Thoracic aorta (tissue), 2 donors: ENCODE results near the gene GABRB1. TPM values are rescaled to one million over a fixed set of nuclear protein-coding genes. Genes with fewer than 3 reads are reported as not detected.
A peak's percentile ranks its signal among the peaks of the same experiment; 100 is the strongest.

ENCODE experiments used
- ATAC-seq: fragments of 150-250 bp; one replicate; pipeline ENCODE4 v1.8.0; 2017; ENCODE audit warnings: low read depth; ENCODE audit not compliant: insufficient number of reproducible peaks, low FRiP score
- DNase-seq: peaks from one replicate; pipeline ENCODE4 v3.0.0-alpha.2; 2020; ENCODE audit warnings: low spot score
- H3K27ac ChIP-seq, 2 donors: fragments of 200-600 bp; sonication (generic); 1 replicate in 1 of 2; 2 replicates in 1 of 2; pipeline ENCODE4 v1.5.1; 2016; ENCODE audit warnings: mild to moderate bottlenecking in 2 of 2, moderate library complexity in 2 of 2
- H3K27me3 ChIP-seq: fragments of 200-600 bp; sonication (generic); replicated peaks from 2 replicates; pipeline ENCODE4 v1.6.0; 2016; ENCODE audit warnings: mild to moderate bottlenecking; ENCODE audit not compliant: insufficient read depth
- H3K36me3 ChIP-seq: fragments of 200-600 bp; sonication (generic); one replicate; pipeline ENCODE4 v1.5.1; 2016
- H3K4me1 ChIP-seq, 2 donors: fragments of 200-600 bp; sonication (generic); 1 replicate in 1 of 2; 2 replicates in 1 of 2; pipeline versions ENCODE4 v1.5.1 to v1.6.0; 2016; ENCODE audit warnings: low read depth in 2 of 2, mild to moderate bottlenecking in 1 of 2; ENCODE audit not compliant: control insufficient read depth in 1 of 2
- H3K4me3 ChIP-seq: fragments of 200-600 bp; sonication (generic); 2 replicates; pipeline ENCODE4 v1.5.1; 2016; ENCODE audit warnings: mild to moderate bottlenecking
- H3K9me3 ChIP-seq: fragments of 200-600 bp; sonication (generic); 2 replicates; pipeline ENCODE4 v1.5.1; 2016
- CTCF ChIP-seq: fragments of 200-600 bp; sonication (generic); IDR thresholded peaks from one replicate; pipeline ENCODE4 v1.5.1; 2019; ENCODE audit warnings: antibody characterized with exemption
- total RNA-seq, 2 donors: library from RNA; depleted of rRNA; stranded (reverse); fragments of >200 nt; gene quantifications; one replicate each; pipeline versions ENCODE4 v1.1.0 to v1.2.3, GENCODE V29; 2016

Gene GABRB1
- total RNA-seq: not detected

GRCh38 chr4:47031011-47031678 is at the start of gene GABRB1:
TSS of gene GABRB1 (plus strand) at chr4:47031567.
- DNase-seq (no peak), ATAC-seq (peak; percentile 19)
- peak within 1 kb of the TSS; percentile 65 for H3K4me3 ChIP-seq
- no peaks in the 10 kb centered on the region for H3K27me3 ChIP-seq
- no peak for TF ChIP-seq CTCF
- no peaks in the 10 kb centered on the region for H3K9me3 ChIP-seq
- no peaks in the 10 kb centered on the region for H3K36me3 ChIP-seq
- H3K4me1 ChIP-seq: peaks cover 5 to 12% of the 10 kb centered on the region in 2 donors
- no peak within 1 kb of the TSS for H3K27ac ChIP-seq

GRCh38 chr4:46984781-46985180 is 46.6 kb upstream of the GABRB1 start:
- ATAC-seq (no peak), DNase-seq (no peak)
- no peak for TF ChIP-seq CTCF
- no peaks in the 10 kb centered on the region for H3K9me3 ChIP-seq
- no peaks in the 10 kb centered on the region for H3K27me3 ChIP-seq
- H3K27ac ChIP-seq: no peak overlapping the region
- H3K4me1 ChIP-seq: no peaks in the 10 kb centered on the region
- no peaks in the 10 kb centered on the region for H3K36me3 ChIP-seq
- H3K4me3 ChIP-seq: no peak overlapping the region

- ATAC-seq: no peak
- Histone ChIP-seq H3K4me1 (no peaks in the 10 kb centered on the region), H3K27ac (no peak overlapping the region), H3K9me3 (no peaks in the 10 kb centered on the region), H3K27me3 (no peaks in the 10 kb centered on the region), H3K4me3 (no peak overlapping the region), H3K36me3 (no peaks in the 10 kb centered on the region)
- TF ChIP-seq CTCF: no peak
- DNase-seq: no peak
Observed at GRCh38 chr4:46986922-46987638, 44.3 kb upstream of the GABRB1 start.

- DNase-seq: no peak
- no peaks in the 10 kb centered on the region for H3K27me3 ChIP-seq
- H3K4me1 ChIP-seq: peaks cover 4 to 12% of the 10 kb centered on the region in 2 donors
- ATAC-seq: no peak
- no peak overlapping the region for H3K27ac ChIP-seq
- H3K36me3 ChIP-seq: no peaks in the 10 kb centered on the region
- H3K4me3 ChIP-seq: no peak overlapping the region
- TF ChIP-seq CTCF: no peak
- no peaks in the 10 kb centered on the region for H3K9me3 ChIP-seq
Observed at GRCh38 chr4:46992338-46992737, 39.0 kb upstream of the GABRB1 start.

GRCh38 chr4:46993075-46994006 is 38.0 kb upstream of the GABRB1 start, which contains the start of gene GABRA4:
TSS of gene GABRA4 (minus strand) at chr4:46993581. CDS start at chr4:46993424, 157 bp downstream.
- Histone ChIP-seq H3K27ac (no peak within 1 kb of the TSS), H3K4me3 (peak within 1 kb of the TSS; percentile 61), H3K9me3 (no peaks in the 10 kb centered on the region), H3K4me1 (peaks cover 4 to 12% of the 10 kb centered on the region in 2 donors), H3K27me3 (no peaks in the 10 kb centered on the region), H3K36me3 (no peaks in the 10 kb centered on the region)
- DNase-seq (no peak), ATAC-seq (no peak)
- no peak for TF ChIP-seq CTCF
